Measurements from ENCODE around the gene PRICKLE2. TPM values are rescaled to one million over a fixed set of nuclear protein-coding genes. Genes with fewer than 3 reads are reported as not detected.

The PRICKLE2 gene
- total RNA-seq, 2 donors from 2014 or later, result 23.4 to 41.5 TPM

DNA sequence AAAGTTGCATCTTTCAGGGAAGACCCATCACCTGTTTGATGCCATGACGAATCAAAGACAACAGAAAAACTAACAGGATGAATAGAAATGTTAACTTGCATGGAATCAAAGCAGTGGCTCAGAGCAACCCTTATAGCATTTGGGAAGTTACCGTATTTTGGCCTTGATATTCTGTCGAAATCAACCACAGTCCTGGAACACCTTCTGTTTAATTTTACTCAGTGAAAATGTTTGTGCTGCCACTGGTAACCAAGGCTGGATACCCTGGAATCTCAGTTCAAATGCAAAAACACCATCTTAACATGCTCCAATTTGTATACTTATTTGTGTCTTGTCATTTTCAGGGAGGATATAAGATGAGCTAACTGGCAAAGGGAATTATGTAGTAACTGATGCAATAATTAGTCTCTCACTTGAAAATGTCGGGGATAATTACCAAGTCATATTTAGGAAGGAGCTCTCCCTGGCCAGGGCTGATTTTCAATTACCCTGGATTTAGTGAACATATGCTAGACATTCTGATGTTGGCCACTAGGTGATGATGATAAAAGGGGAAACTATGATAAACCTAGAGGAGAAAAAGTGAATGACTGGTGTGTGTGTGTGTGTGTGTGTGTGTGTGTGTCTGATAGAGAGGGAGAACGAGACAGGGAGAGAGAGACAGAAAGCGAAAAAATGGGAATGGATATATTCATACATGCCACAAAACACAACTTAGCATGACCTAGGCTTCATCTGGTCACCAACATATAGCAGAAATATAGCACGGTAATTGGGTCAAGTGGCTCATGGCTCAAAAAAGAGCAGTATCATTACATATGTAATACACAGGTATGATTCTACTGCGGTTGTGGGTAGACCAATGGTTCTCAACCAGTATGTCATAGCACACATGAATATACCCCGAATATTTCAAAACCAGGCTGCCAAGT is 19.0 kb upstream of the PRICKLE2 start:
- no peak for ATAC-seq
- Histone ChIP-seq H3K27ac (no peak overlapping the region), H3K27me3 (no peaks in the 10 kb centered on the region), H3K9me3 (no peaks in the 10 kb centered on the region), H3K4me1 (peaks cover 3% of the 10 kb centered on the region), H3K4me3 (no peak overlapping the region), H3K36me3 (replicated peaks in 1 of 2; ENCODE audit: insufficient read depth in 1 of 2, low read depth in 2 of 2) (no peaks in the 10 kb centered on the region)
- no peak for DNase-seq
- intact Hi-C loops (cut with DNase I), result no loop called here
- WGBS, 2 donors, result 72 to 78% methylated on average over 9 of the region's 9 CpGs
- no peak for TF ChIP-seq POLR2A (IDR thresholded peaks at IDR 0.05)
- TF ChIP-seq, protein P1, sequence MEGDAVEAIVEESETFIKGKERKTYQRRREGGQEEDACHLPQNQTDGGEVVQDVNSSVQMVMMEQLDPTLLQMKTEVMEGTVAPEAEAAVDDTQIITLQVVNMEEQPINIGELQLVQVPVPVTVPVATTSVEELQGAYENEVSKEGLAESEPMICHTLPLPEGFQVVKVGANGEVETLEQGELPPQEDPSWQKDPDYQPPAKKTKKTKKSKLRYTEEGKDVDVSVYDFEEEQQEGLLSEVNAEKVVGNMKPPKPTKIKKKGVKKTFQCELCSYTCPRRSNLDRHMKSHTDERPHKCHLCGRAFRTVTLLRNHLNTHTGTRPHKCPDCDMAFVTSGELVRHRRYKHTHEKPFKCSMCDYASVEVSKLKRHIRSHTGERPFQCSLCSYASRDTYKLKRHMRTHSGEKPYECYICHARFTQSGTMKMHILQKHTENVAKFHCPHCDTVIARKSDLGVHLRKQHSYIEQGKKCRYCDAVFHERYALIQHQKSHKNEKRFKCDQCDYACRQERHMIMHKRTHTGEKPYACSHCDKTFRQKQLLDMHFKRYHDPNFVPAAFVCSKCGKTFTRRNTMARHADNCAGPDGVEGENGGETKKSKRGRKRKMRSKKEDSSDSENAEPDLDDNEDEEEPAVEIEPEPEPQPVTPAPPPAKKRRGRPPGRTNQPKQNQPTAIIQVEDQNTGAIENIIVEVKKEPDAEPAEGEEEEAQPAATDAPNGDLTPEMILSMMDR (IDR thresholded peaks at IDR 0.05), result peak in 3 of 7 experiments; percentile 11 to 42 (median 30)

DNA sequence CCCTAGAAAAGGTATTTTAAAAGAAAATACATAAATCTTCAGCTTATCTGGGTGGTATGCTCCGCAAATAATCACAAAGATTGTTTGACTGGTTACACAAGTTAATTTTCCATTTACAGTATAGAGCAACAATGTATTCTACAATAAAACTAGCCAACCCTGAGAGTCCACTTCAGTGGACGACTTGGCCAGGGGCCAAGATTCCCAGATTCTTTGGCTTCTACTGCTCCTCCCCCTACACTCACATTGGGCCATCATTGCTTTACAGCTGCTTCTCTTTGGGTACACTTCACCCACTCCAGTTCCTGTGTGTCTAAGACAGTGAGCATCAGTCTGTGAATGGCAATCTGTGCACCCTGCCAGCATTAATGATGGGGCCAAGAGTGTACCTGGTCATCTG is 17.2 kb upstream of the PRICKLE2 start:
- Histone ChIP-seq H3K9me3 (no peaks in the 10 kb centered on the region), H3K27ac (no peak overlapping the region), H3K27me3 (no peaks in the 10 kb centered on the region), H3K4me1 (no peaks in the 10 kb centered on the region), H3K4me3 (no peak overlapping the region), H3K36me3 (replicated peaks in 1 of 2; ENCODE audit: insufficient read depth in 1 of 2, low read depth in 2 of 2) (no peaks in the 10 kb centered on the region)
- 46 to 47% methylated on average over 2 of the region's 2 CpGs for WGBS, 2 donors
- ATAC-seq (no peak), DNase-seq (peak in 2 of 4 donors; percentile 22 to 25)
- intact Hi-C loops (cut with DNase I), result no loop called here
- TF ChIP-seq, protein P1 (IDR thresholded peaks at IDR 0.05), result no peak
- no peak for TF ChIP-seq POLR2A (IDR thresholded peaks at IDR 0.05)

DNA sequence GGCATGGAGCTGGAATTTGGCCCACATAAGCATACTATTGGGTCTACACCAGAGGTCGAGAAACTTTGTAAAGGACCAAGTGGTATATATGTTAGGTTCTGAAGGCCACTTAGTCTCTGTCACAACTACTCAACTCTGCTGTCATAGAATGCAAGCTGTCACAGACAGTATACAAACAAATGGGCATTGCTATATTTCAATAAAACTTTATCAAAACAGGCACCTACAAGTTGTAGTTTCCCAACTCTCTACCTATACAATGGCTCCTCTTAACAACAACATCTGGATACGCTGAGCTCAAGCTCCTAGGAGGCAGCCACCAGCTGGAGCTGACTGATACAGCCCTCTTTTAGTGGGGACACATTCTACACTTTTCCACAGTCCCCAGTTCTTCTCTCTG is 15.7 kb upstream of the PRICKLE2 start:
- ATAC-seq (no peak), DNase-seq (no peak)
- H3K36me3 ChIP-seq (replicated peaks in 1 of 2; ENCODE audit: insufficient read depth in 1 of 2, low read depth in 2 of 2), result no peaks in the 10 kb centered on the region
- H3K27me3 ChIP-seq, result no peaks in the 10 kb centered on the region
- intact Hi-C loops (cut with DNase I), result no loop called here
- WGBS, 2 donors, result 60 to 75% methylated on average over 2 of the region's 2 CpGs
- H3K4me1 ChIP-seq, result no peaks in the 10 kb centered on the region
- TF ChIP-seq, protein P1 (IDR thresholded peaks at IDR 0.05), result no peak
- no peak overlapping the region for H3K4me3 ChIP-seq
- H3K27ac ChIP-seq, result no peak overlapping the region
- H3K9me3 ChIP-seq, result no peaks in the 10 kb centered on the region

DNA sequence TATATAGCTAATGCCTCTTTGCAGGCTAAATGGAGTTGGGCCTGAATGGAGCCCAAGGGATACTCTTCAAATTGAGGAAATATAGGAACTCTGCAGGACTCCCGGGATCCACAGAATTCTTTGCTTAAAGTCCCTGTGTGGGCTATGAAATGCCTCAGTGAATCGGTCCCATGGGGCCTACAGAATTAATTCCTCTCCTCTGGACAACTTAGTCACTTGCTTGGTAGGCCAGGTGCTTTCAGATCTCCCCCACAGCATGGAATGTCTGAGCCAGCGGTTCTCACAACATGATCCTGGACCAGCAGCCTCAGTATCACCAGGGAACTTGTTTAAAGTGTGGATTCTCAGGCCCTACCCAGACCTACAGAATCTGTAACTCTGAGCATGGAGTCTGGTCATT is 15.1 kb upstream of the PRICKLE2 start:
- no peak overlapping the region for H3K27ac ChIP-seq
- WGBS, 2 donors, result 80 to 81% methylated on average over 2 to 3 of the region's 3 CpGs
- no peak overlapping the region for H3K4me3 ChIP-seq
- DNase-seq (no peak), ATAC-seq (no peak)
- intact Hi-C loops (cut with DNase I), result no loop called here
- H3K27me3 ChIP-seq, result no peaks in the 10 kb centered on the region
- TF ChIP-seq, protein P1 (IDR thresholded peaks at IDR 0.05), result no peak
- TF ChIP-seq POLR2A (IDR thresholded peaks at IDR 0.05), result no peak
- H3K36me3 ChIP-seq (replicated peaks in 1 of 2; ENCODE audit: insufficient read depth in 1 of 2, low read depth in 2 of 2), result no peaks in the 10 kb centered on the region
- no peaks in the 10 kb centered on the region for H3K4me1 ChIP-seq
- H3K9me3 ChIP-seq, result no peaks in the 10 kb centered on the region

DNA sequence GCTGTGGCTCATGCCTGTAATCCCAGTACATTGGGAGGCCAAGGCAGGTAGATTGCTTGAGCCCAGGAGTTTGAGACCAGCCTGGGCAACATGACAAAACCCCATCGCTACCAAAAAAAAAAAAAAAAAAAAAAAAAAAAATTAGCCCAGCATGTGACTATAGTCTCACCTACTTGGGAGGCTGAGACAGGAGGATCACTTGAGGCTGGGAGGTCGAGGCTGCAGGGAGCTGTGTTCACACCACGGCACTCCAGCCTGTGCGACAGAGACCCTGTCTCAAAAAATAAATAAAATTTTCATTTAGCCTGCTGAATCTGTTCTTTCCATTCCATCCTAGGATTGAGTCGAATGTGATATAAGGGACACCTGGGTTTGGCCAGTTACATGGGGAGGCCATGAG is 14.6 kb upstream of the PRICKLE2 start:
- DNase-seq, result no peak
- H3K27me3 ChIP-seq, result no peaks in the 10 kb centered on the region
- H3K27ac ChIP-seq, result no peak overlapping the region
- H3K9me3 ChIP-seq, result no peaks in the 10 kb centered on the region
- intact Hi-C loops (cut with DNase I), result no loop called here
- no peak for ATAC-seq
- no peaks in the 10 kb centered on the region for H3K4me1 ChIP-seq
- 88 to 93% methylated on average over 5 of the region's 5 CpGs for WGBS, 2 donors
- no peaks in the 10 kb centered on the region for H3K36me3 ChIP-seq (replicated peaks in 1 of 2; ENCODE audit: insufficient read depth in 1 of 2, low read depth in 2 of 2)
- TF ChIP-seq, protein P1 (IDR thresholded peaks at IDR 0.05), result no peak
- no peak for TF ChIP-seq POLR2A (IDR thresholded peaks at IDR 0.05)
- no peak overlapping the region for H3K4me3 ChIP-seq

Measured in body of pancreas (tissue), 4 donors.